Prostate gland (tissue), 2 donors: ENCODE data around the gene ARL15.

Experiments used
- CTCF ChIP-seq, 4 experiments: fragments of 200-600 bp in 2 of 4; fragments of 450-650 bp in 2 of 4; sonication (generic) in 2 of 4; IDR thresholded peaks; 1 replicate in 3 of 4; 2 replicates in 1 of 4; pipeline ENCODE4 v1.5.1; 2016 to 2019; ENCODE audit warnings: antibody characterized with exemption in 4 of 4, mild to moderate bottlenecking in 2 of 4, moderate library complexity in 2 of 4
- POLR2A ChIP-seq: fragments of 450-650 bp; IDR thresholded peaks from one replicate; pipeline ENCODE4 v1.6.1; 2016; ENCODE audit warnings: antibody characterized with exemption, mild to moderate bottlenecking
- POLR2AphosphoS5 ChIP-seq: sonication (generic); formaldehyde crosslinking; IDR thresholded peaks from one replicate; pipeline ENCODE4 v1.6.1; 2017; ENCODE audit warnings: antibody characterized with exemption

- no peak for TF ChIP-seq CTCF (IDR thresholded peaks at IDR 0.05)
- no peak for TF ChIP-seq POLR2AphosphoS5
- TF ChIP-seq POLR2A: no peak
Observed at GRCh38 chr5:53878015-53878414, 432.4 kb downstream of the ARL15 start.
